ENCODE results near the gene PSMB9.

PSMB9 gene

DNA sequence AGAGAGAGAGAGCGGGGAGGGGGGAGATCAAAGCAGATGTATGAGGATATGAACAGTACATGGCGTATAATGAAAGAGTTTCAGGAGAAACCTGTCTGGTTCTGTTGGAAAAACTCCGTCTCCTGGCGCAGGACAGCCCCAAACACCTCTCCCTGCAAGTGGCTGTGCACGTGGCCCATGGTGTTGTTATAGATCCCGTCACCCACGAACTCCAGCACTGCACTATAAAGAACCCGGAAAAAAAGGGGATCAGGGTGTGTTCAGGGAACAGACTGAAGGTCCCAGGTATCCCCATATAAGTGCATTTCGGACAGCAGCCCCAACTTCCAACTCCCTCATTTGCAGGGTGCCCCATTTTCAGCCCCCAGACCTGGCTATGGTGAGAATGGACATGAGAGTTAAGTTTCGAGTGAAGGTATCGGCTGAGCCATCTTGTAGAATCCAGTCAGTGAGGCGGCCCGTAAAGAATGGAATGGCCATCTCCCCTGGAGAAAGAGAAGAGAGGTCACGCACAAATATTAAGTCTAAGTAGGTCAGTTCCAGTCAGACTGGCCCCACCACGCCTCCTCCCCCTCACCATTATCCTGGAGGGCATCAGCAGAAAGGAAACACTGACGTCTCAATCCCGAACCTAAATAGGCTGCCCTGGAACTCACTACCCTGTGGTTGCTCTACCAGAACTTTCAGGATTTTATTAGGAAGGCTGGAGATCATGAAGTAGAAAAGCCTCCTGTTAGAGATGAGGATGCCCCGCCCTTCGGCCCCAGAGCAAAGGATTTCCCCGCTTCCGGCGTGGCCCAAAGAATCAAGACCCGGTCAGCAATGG, 1.8 kb upstream of the PSMB9 start:
- Mint-ChIP-seq H3K9me3 (no peaks in the 10 kb centered on the region), H3K27ac (no peak overlapping the region), H3K4me3 (peak overlapping the region; percentile 66 to 76 (median 70)), H3K4me1 (peaks cover 15% of the 10 kb centered on the region), H3K27me3 (ENCODE audit: low read depth) (peaks cover 95% of the 10 kb centered on the region), H3K36me3 (ENCODE audit: low read depth) (no peaks in the 10 kb centered on the region)
- TF ChIP-seq, protein P1, sequence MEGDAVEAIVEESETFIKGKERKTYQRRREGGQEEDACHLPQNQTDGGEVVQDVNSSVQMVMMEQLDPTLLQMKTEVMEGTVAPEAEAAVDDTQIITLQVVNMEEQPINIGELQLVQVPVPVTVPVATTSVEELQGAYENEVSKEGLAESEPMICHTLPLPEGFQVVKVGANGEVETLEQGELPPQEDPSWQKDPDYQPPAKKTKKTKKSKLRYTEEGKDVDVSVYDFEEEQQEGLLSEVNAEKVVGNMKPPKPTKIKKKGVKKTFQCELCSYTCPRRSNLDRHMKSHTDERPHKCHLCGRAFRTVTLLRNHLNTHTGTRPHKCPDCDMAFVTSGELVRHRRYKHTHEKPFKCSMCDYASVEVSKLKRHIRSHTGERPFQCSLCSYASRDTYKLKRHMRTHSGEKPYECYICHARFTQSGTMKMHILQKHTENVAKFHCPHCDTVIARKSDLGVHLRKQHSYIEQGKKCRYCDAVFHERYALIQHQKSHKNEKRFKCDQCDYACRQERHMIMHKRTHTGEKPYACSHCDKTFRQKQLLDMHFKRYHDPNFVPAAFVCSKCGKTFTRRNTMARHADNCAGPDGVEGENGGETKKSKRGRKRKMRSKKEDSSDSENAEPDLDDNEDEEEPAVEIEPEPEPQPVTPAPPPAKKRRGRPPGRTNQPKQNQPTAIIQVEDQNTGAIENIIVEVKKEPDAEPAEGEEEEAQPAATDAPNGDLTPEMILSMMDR (IDR thresholded peaks at IDR 0.05; ENCODE audit: unreplicated experiment in 3 of 3) = no peak

DNA sequence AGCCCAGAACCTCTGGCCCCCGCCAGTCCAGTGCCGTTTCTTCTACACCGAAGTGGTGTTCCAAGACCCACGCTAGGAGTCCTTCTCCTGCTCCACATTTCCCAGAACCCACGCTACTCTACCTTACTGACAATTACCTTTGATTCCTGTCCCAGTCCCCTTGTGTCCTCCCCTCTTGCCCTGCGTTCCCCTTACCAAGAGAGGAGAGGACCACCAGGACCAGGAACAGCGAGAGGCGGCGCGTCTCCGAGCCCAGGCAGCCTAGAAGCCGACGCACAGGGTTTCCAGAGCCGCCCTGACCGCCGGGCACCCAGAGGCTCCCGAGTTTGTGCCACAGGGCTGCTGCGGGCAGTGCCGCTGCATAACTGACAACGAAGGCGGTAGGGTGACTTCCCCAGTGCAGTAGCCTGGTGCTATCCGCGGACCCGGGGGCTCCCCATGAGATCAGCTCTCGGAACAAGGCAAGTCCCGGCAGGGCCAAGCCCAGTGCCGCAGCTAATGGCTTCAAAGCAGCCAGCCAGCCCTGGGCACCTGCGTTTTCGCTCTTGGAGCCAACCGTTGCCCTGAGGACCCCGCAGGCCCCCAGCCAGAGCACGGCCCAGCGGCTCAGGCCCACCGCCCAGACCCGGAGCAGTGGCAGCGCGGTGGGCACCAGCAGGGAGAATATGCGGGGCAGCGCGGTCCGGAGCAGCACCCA, 1.0 kb upstream of the PSMB9 start:
- TF ChIP-seq, protein P1 (IDR thresholded peaks at IDR 0.05; ENCODE audit: unreplicated experiment in 3 of 3) = no peak
- H3K4me1 Mint-ChIP-seq = peaks cover 15% of the 10 kb centered on the region

DNA sequence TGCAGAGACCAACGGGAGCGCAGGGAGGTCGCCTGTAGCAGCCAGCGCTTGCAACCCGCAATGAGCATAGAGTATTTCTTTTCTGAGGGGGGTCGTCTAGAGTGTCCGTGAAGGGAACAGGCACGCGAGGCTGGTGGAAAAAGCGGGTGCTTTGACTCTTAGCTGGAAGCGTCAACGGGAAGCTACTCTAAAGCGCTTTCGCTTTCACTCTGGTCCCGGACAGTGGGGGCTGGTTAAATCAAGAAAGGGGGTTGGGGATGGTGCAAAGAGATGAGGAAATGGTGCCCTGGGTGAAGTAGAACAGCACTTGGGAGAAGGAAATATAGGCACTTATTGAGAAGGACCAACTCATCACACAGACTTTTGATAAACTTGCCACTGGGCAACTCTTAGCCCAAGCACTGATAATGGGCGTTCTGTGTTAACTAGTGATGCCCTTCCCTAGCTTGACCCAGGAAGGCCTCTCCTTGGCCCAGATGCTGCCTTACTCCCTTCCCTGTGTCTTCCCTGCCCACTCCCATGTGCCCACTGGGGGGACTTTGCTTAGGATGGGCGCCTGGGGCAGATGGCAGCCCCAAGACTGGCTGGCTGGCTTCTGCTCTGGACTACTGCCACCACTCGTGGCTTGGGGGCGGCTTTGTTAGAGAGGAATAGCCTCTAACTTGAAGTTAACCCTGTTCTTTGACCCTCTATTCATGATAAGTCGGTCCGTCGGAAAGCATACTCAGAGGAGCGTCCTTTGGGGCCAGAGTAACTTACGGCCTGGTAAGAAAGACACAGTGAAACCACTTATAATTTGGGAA, 585 bp downstream of the PSMB9 start:
- peaks cover 15% of the 10 kb centered on the region for H3K4me1 Mint-ChIP-seq
- peak overlapping the region; percentile 88 to 99 (median 98) for H3K4me3 Mint-ChIP-seq
- no peaks in the 10 kb centered on the region for H3K9me3 Mint-ChIP-seq
- H3K27me3 Mint-ChIP-seq (ENCODE audit: low read depth) = peaks cover 96% of the 10 kb centered on the region
- H3K27ac Mint-ChIP-seq = peak overlapping the region in 1 of 3 experiments; percentile 21
- H3K36me3 Mint-ChIP-seq (ENCODE audit: low read depth) = no peaks in the 10 kb centered on the region
- TF ChIP-seq, protein P1 (IDR thresholded peaks at IDR 0.05; ENCODE audit: unreplicated experiment in 3 of 3) = no peak

More for the DNA sequence above, 1.0 kb upstream of the PSMB9 start:
- no peaks in the 10 kb centered on the region for H3K9me3 Mint-ChIP-seq
- H3K27me3 Mint-ChIP-seq (ENCODE audit: low read depth) = peaks cover 95% of the 10 kb centered on the region
- H3K36me3 Mint-ChIP-seq (ENCODE audit: low read depth) = no peaks in the 10 kb centered on the region
- peak overlapping the region; percentile 66 to 76 (median 70) for H3K4me3 Mint-ChIP-seq
- no peak overlapping the region for H3K27ac Mint-ChIP-seq

DNA sequence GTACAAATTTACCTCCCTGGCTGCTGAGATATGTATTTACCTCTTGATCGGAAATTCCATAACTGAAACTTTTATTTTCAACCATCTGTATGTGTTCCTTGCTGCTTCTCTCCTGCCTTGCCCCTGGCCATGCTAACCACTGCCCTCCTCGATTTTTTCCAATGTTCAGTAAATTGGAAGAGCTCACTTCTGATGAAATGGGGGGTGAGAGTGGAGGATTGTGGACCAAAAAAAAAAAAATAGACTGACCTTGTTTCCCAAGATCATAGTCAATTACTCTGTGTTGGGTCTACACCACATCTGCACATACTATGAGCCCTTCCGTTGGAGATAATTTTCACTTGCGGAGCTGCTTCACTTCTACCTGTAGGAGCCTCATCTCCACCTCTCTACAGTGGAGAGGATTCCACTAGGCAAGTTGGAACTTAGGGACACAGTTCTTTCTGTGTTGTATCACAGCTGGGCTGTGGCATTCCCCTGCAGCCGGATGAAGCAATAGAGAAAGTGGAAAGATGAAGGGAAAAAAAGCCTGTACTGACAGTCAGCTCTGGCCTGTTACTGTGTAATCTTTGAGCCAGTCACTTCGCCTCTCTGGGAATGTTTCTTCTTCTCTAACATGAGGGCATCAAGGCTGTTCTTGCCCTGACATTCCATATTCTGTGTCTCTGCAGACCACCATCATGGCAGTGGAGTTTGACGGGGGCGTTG, 1.6 kb downstream of the PSMB9 start:
- peak overlapping the region; percentile 56 to 99 (median 73) for H3K4me3 Mint-ChIP-seq
- no peaks in the 10 kb centered on the region for H3K9me3 Mint-ChIP-seq
- H3K36me3 Mint-ChIP-seq (ENCODE audit: low read depth) = no peaks in the 10 kb centered on the region
- H3K27ac Mint-ChIP-seq = no peak overlapping the region
- TF ChIP-seq, protein P1 (IDR thresholded peaks at IDR 0.05; ENCODE audit: unreplicated experiment in 3 of 3) = no peak
- peaks cover 15% of the 10 kb centered on the region for H3K4me1 Mint-ChIP-seq
- H3K27me3 Mint-ChIP-seq (ENCODE audit: low read depth) = peaks cover 93% of the 10 kb centered on the region

DNA sequence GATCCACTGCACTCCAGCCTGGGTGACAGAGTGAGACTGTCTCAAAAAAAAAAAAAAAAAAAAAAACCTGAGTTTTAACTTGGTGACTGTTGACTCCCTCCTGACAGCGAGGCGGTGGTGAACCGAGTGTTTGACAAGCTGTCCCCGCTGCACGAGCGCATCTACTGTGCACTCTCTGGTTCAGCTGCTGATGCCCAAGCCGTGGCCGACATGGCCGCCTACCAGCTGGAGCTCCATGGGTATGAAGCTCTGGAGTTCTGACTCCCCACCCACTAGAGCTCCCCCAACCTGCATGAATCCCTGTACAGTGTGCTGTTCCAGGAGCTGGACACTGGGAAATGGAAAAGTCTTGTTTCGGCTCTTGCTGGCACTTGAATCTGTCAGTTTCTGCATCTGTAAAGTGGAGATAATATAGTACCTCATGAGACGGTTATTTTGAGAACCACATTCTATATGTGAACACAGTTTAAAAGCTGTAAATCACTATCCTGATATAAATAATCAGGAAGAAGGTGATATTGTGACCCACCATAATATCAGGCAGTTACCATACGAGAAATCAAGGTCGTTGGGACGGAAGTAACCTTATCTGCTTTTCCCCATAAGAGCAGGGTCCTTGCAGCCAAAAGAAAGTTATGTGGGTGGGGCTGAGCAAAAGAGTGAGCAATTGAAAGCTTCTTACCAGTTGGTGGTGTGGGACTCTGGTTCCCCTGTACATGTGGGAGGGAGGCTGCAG, 3.3 kb downstream of the PSMB9 start:
- Mint-ChIP-seq H3K4me1 (peaks cover 13% of the 10 kb centered on the region), H3K27ac (no peak overlapping the region), H3K4me3 (no peak overlapping the region), H3K27me3 (ENCODE audit: low read depth) (peaks cover 85% of the 10 kb centered on the region), H3K9me3 (no peaks in the 10 kb centered on the region), H3K36me3 (ENCODE audit: low read depth) (no peaks in the 10 kb centered on the region)
- TF ChIP-seq, protein P1 (IDR thresholded peaks at IDR 0.05; ENCODE audit: unreplicated experiment in 3 of 3) = no peak

All from nephron (organoid).